SU-DHL-6 (cell line): Measurements from ENCODE around the gene ARMC9.

Experiments
- H2AFZ ChIP-seq: fragments of 200-600 bp; sonication (generic); 2 replicates; pipeline ENCODE4 v1.6.1; 2014; ENCODE audit warnings: low read depth, mild to moderate bottlenecking, moderate library complexity, mixed read lengths, antibody characterized with exemption, low read length; ENCODE audit not compliant: severe bottlenecking
- H3F3A ChIP-seq: fragments of 200-600 bp; shearing (Covaris generic); 2 replicates; pipeline ENCODE4 v1.6.0; 2016; ENCODE audit warnings: antibody characterized with exemption, mild to moderate bottlenecking; ENCODE audit not compliant: insufficient read depth
- H3K27ac ChIP-seq: fragments of 200-600 bp; sonication (generic); 2 replicates; pipeline ENCODE4 v1.5.1; 2016; ENCODE audit warnings: low read depth, mild to moderate bottlenecking, low read length, moderate library complexity, mixed read lengths
- H3K27me3 ChIP-seq: fragments of 200-600 bp; sonication (generic), shearing (Covaris generic); 2 replicates; pipeline ENCODE4 v1.6.0; 2014; ENCODE audit warnings: mild to moderate bottlenecking, low read length
- H3K36me3 ChIP-seq: fragments of 200-600 bp; sonication (generic); 2 replicates; pipeline ENCODE4 v1.6.1; 2014; ENCODE audit warnings: mild to moderate bottlenecking, low read length, mixed read lengths
- H3K4me2 ChIP-seq: fragments of 300-600, 200-600 bp; shearing (Covaris generic), sonication (generic); 2 replicates; pipeline ENCODE4 v1.6.0; 2014; ENCODE audit warnings: low read length, low read depth, mild to moderate bottlenecking; ENCODE audit not compliant: poor library complexity, severe bottlenecking
- H3K4me3 ChIP-seq: fragments of 200-600 bp; sonication (generic); 2 replicates; pipeline ENCODE4 v1.5.1; 2014; ENCODE audit warnings: antibody characterized with exemption, low read length, mild to moderate bottlenecking, mixed read lengths; ENCODE audit not compliant: insufficient read depth, poor library complexity, severe bottlenecking
- H3K79me2 ChIP-seq: fragments of 200-600 bp; sonication (generic); 2 replicates; pipeline ENCODE4 v1.6.1; 2014; ENCODE audit warnings: mild to moderate bottlenecking, low read length, moderate library complexity; ENCODE audit not compliant: insufficient read depth
- H3K9ac ChIP-seq: fragments of 200-600 bp; sonication (generic); 2 replicates; pipeline ENCODE4 v1.7.0; 2014; ENCODE audit warnings: mild to moderate bottlenecking, low read length
- H3K9me2 ChIP-seq: fragments of 200-600 bp; sonication (generic); replicated peaks from 2 replicates; pipeline ENCODE4 v1.6.1; 2014; ENCODE audit warnings: low read length; ENCODE audit not compliant: insufficient read depth
- H3K9me3 ChIP-seq: fragments of 200-600 bp; sonication (generic); 2 replicates; pipeline ENCODE4 v1.6.1; 2014; ENCODE audit warnings: low read length, mixed read lengths; ENCODE audit not compliant: insufficient read depth
- H4K20me1 ChIP-seq: fragments of 200-600 bp; sonication (generic); 2 replicates; pipeline ENCODE4 v1.6.1; 2014; ENCODE audit warnings: low read depth, mild to moderate bottlenecking, antibody characterized with exemption, low read length, moderate library complexity, mixed read lengths
- CTCF ChIP-seq: fragments of 200-600 bp; sonication (generic); IDR thresholded peaks from one replicate; pipeline ENCODE4 v1.5.1; 2017; ENCODE audit warnings: antibody characterized with exemption, mild to moderate bottlenecking, low read length, moderate library complexity; ENCODE audit not compliant: insufficient read depth, poor library complexity, severe bottlenecking
- EZH2phosphoT487 ChIP-seq: fragments of 200-600 bp; sonication (generic), shearing (Covaris generic); conservative IDR thresholded peaks from 2 replicates; pipeline ENCODE4 v1.6.1; 2018; ENCODE audit warnings: mild to moderate bottlenecking, antibody characterized with exemption, low read length, moderate library complexity, mixed read lengths

Gene ARMC9

GRCh38 chr2:231259104-231259503 lies 60.7 kb downstream of the ARMC9 start:
- Histone ChIP-seq H3K9me2 (no peaks in the 10 kb centered on the region), H3K9me3 (no peaks in the 10 kb centered on the region), H3K4me3 (no peak overlapping the region), H3K79me2 (no peaks in the 10 kb centered on the region), H2AFZ (no peak overlapping the region), H4K20me1 (no peaks in the 10 kb centered on the region), H3K27ac (no peak overlapping the region), H3K4me2 (no peak overlapping the region), H3K36me3 (no peaks in the 10 kb centered on the region), H3K9ac (no peak overlapping the region), H3K27me3 (no peaks in the 10 kb centered on the region), H3F3A (0 out of 2 replicates have a peak, but pooled peaks cover 4% of the 10 kb centered on the region)
- TF ChIP-seq EZH2phosphoT487 (no peak), CTCF (no peak)

DNA sequence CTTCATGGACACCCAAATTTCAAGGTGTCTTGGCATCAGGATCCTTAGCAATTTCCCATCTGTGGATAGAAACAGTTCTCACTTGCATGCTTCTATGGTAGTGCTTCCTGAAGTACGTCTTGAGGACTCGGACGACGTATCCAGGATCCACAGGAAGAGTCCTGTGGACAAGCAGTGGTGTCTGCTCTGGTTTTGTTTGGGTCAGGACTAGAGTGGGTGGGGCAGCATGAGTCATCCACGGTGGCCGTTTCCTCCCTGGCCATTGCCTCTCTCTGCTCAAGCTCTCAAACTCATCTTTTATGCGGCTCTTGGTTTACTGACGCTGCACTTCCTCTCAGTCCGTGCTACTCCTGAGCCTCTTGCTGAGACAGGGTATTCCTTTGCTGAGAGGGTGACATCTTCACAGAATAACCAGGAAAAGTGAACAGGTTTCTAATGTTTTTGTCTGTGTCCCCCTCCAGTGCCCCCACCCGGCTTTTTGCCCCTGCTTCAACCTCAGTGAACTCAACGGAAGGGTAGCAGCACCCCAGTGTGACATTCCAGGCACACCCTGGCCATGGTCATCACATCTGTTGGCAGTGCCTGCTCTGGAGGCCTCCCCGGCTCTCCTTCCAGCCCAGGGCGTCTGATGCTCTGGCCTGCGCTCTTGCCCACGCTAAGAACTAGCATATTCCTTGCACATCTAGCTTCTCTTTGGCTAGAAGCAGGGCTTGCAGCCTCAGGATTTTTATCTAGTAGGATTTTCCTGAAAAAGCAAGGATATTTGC lies 62.2 kb downstream of the ARMC9 start:
- no peak for TF ChIP-seq EZH2phosphoT487
- TF ChIP-seq CTCF = no peak
- H2AFZ ChIP-seq = no peak overlapping the region
- H3K9me2 ChIP-seq = no peaks in the 10 kb centered on the region
- H3K9me3 ChIP-seq = no peaks in the 10 kb centered on the region
- no peaks in the 10 kb centered on the region for H3K27me3 ChIP-seq
- no peak overlapping the region for H3K4me3 ChIP-seq
- H3K9ac ChIP-seq = no peak overlapping the region
- no peaks in the 10 kb centered on the region for H3F3A ChIP-seq
- H3K36me3 ChIP-seq = no peaks in the 10 kb centered on the region
- no peak overlapping the region for H3K4me2 ChIP-seq
- no peaks in the 10 kb centered on the region for H3K79me2 ChIP-seq
- H3K27ac ChIP-seq = no peak overlapping the region
- no peaks in the 10 kb centered on the region for H4K20me1 ChIP-seq

- Histone ChIP-seq H3K9me2 (no peaks in the 10 kb centered on the region), H3K36me3 (no peaks in the 10 kb centered on the region), H3K27ac (no peak overlapping the region), H3K27me3 (no peaks in the 10 kb centered on the region), H3K9me3 (no peaks in the 10 kb centered on the region), H2AFZ (no peak overlapping the region), H4K20me1 (no peaks in the 10 kb centered on the region), H3K9ac (no peak overlapping the region), H3K4me3 (no peak overlapping the region), H3F3A (no peaks in the 10 kb centered on the region), H3K4me2 (no peak overlapping the region), H3K79me2 (no peaks in the 10 kb centered on the region)
- TF ChIP-seq CTCF (no peak), EZH2phosphoT487 (no peak)
Measured at GRCh38 chr2:231263118-231263831, 64.8 kb downstream of the ARMC9 start.
